ENCODE results near the gene STOM.

The STOM gene

GRCh38 chr9:121344184-121344583, 25.9 kb downstream of the STOM start:
- no peak for DNase-seq

- DNase-seq, result no peak
Observed at GRCh38 chr9:121340676-121341392, 29.2 kb downstream of the STOM start.

- DNase-seq, result no peak
Observed at GRCh38 chr9:121339437-121339836, 30.6 kb downstream of the STOM start.

- DNase-seq, result no peak
Observed at GRCh38 chr9:121336665-121337064, 33.4 kb downstream of the STOM start.

- no peak for DNase-seq
Observed at GRCh38 chr9:121333950-121334773, 35.9 kb downstream of the STOM start.

GRCh38 chr9:121331992-121332685, 37.9 kb downstream of the STOM start:
- no peak for DNase-seq

GRCh38 chr9:121331549-121331948, 38.5 kb downstream of the STOM start:
- DNase-seq, result no peak

- DNase-seq, result no peak
Observed at GRCh38 chr9:121328876-121329681, 41.0 kb downstream of the STOM start.

GRCh38 chr9:121328476-121328875, 41.6 kb downstream of the STOM start:
- DNase-seq, result no peak

GRCh38 chr9:121326901-121327613, 43.0 kb downstream of the STOM start:
- DNase-seq, result no peak

GRCh38 chr9:121326130-121326838, 43.8 kb downstream of the STOM start:
- DNase-seq, result no peak

GRCh38 chr9:121325387-121325786, 44.7 kb downstream of the STOM start:
- DNase-seq, result no peak

GRCh38 chr9:121324755-121325154, 45.3 kb downstream of the STOM start:
- DNase-seq, result no peak

GRCh38 chr9:121324316-121324715, 45.7 kb downstream of the STOM start:
- DNase-seq, result no peak

- DNase-seq, result no peak
Observed at GRCh38 chr9:121323449-121324151, 46.5 kb downstream of the STOM start.

- DNase-seq, result no peak
Observed at GRCh38 chr9:121322737-121323448, 47.2 kb downstream of the STOM start.

GRCh38 chr9:121322037-121322736, 47.9 kb downstream of the STOM start:
- no peak for DNase-seq

- DNase-seq, result no peak
Observed at GRCh38 chr9:121321016-121321503, 49.0 kb downstream of the STOM start.

- no peak for DNase-seq
Observed at GRCh38 chr9:121319383-121319780, 50.7 kb downstream of the STOM start.
